HEK293T (cell line): ENCODE results near the gene NTN3.
A peak's percentile ranks its signal among the peaks of the same experiment; 100 is the strongest.

Experiments
- CTCF ChIA-PET: fragments of 350-600 bp; formaldehyde crosslinking; extraction: SDS; loops from one replicate; lab custom pipeline; 2021; ENCODE audit warnings: antibody characterized with exemption, inconsistent platforms; lab: Yijun Ruan, JAX
- POLR2A ChIA-PET: fragments of 350-600 bp; formaldehyde crosslinking; extraction: SDS; loops from one replicate; lab custom pipeline; 2020; ENCODE audit warnings: antibody characterized with exemption, inconsistent platforms; lab: Yijun Ruan, JAX
- DNase-seq: peaks from one replicate; pipeline ENCODE4 v3.0.0; 2012; ENCODE audit warnings: mixed read lengths; ENCODE audit errors: extremely low spot score
- ARNT ChIP-seq: fragments of 450-650 bp; IDR thresholded peaks from 2 replicates; pipeline ENCODE4 v1.6.1; 2017; ENCODE audit warnings: mild to moderate bottlenecking
- BHLHE40 ChIP-seq: fragments of 450-650 bp; IDR thresholded peaks from 2 replicates; pipeline ENCODE4 v1.6.1; 2016; ENCODE audit warnings: mild to moderate bottlenecking, moderate library complexity, borderline replicate concordance
- CTBP1 ChIP-seq: fragments of 450-650 bp; IDR thresholded peaks from 2 replicates; pipeline ENCODE4 v1.6.1; 2016; ENCODE audit warnings: borderline replicate concordance
- ELF4 ChIP-seq: fragments of 450-650 bp; IDR thresholded peaks from 2 replicates; pipeline ENCODE4 v1.6.1; 2017; ENCODE audit warnings: antibody characterized with exemption
- FOXA1 ChIP-seq: fragments of 450-650 bp; IDR thresholded peaks from 2 replicates; pipeline ENCODE4 v1.6.1; 2016; ENCODE audit warnings: mild to moderate bottlenecking
- FOXK2 ChIP-seq: fragments of 450-650 bp; IDR thresholded peaks from 2 replicates; pipeline ENCODE4 v1.6.1; 2016; ENCODE audit warnings: mild to moderate bottlenecking
- FOXM1 ChIP-seq: fragments of 450-650 bp; IDR thresholded peaks from 2 replicates; pipeline ENCODE4 v1.6.1; 2017; ENCODE audit warnings: mild to moderate bottlenecking, borderline replicate concordance
- HDGF ChIP-seq: fragments of 450-650 bp; IDR thresholded peaks from 2 replicates; pipeline ENCODE4 v1.6.1; 2017; ENCODE audit warnings: antibody characterized with exemption, borderline replicate concordance
- L3MBTL2 ChIP-seq: fragments of 450-650 bp; conservative IDR thresholded peaks from 2 replicates; pipeline ENCODE4 v1.6.1; 2016; ENCODE audit warnings: mild to moderate bottlenecking
- LEF1 ChIP-seq: fragments of 450-650 bp; IDR thresholded peaks from 2 replicates; pipeline ENCODE4 v1.6.1; 2017; ENCODE audit warnings: mild to moderate bottlenecking, borderline replicate concordance
- NFRKB ChIP-seq: fragments of 450-650 bp; IDR thresholded peaks from 2 replicates; pipeline ENCODE4 v1.6.1; 2016; ENCODE audit warnings: mild to moderate bottlenecking, moderate library complexity
- PKNOX1 ChIP-seq: fragments of 450-650 bp; IDR thresholded peaks from 2 replicates; pipeline ENCODE4 v1.6.1; 2016
- SP1 ChIP-seq: fragments of 450-650 bp; IDR thresholded peaks from 2 replicates; pipeline ENCODE4 v1.6.1; 2017
- SUZ12 ChIP-seq: fragments of 450-650 bp; IDR thresholded peaks from 2 replicates; pipeline ENCODE4 v1.6.1; 2016; ENCODE audit warnings: mild to moderate bottlenecking
- TARDBP ChIP-seq: fragments of 450-650 bp; IDR thresholded peaks from 2 replicates; pipeline ENCODE4 v1.6.1; 2016
- ZNF384 ChIP-seq: fragments of 450-650 bp; IDR thresholded peaks from 2 replicates; pipeline ENCODE4 v1.6.1; 2016

Gene NTN3

DNA sequence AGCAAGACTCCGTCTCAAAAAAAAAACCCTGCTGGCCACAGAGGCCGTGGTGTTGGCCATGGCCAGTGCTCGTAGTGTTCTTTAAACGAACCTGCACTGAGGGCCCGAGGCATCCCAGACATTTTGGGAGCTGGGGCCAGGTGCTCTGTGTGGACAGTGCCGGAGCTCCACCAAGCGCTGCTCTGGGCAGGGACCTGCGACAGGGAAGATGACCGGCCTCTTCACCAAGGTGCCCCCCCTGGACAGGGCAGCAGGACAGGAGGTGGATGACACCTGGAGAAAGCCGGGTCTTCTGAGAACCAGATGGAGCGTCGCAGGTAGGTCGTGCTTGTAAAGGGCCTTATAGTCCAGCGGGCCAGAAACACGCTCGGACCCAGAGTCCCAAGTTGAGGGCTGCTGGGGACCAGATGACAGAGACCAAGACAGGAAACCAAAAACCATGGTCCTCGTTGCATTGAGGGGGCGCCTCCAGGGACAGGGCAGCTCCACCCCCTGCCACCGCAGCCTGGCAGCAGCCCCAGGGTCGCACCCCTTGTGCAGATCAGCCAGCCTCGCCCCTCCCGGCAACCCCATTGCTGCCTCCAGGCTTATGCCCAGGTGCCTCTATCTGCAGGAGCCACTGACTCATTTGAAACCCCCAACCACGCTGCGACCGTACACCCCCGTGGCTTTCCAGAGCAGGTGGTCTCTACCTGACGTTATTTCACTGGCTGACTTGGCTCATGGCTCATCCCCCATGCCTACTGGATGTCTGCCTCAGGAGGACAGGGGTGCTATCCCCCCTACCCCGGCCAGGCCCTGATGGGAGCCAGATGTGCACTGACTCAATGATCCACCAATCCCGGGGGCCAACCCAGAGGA is 4.2 kb upstream of the NTN3 start:
- no peak for TF ChIP-seq BHLHE40
- no peak for TF ChIP-seq SUZ12
- no peak for TF ChIP-seq ARNT
- TF ChIP-seq L3MBTL2 = peak; percentile 18; the same call in 1 of the 2 replicates
- no peak for TF ChIP-seq FOXM1
- TF ChIP-seq ELF4 = no peak
- TF ChIP-seq LEF1 = no peak
- DNase-seq = no peak
- ChIA-PET CTCF (no interaction called here), POLR2A (interaction anchor here (0.6 to 1.9 kb wide), 6 partner anchors 8 to 849 kb away, joined by 3 to 7 read pairs (median 3); partner anchors contain the start of gene ECI1)

- ChIA-PET POLR2A (interaction anchor here (0.7 to 4.6 kb wide), 9 partner anchors 9 to 849 kb away, joined by 3 to 70 read pairs (median 3); partner anchors contain the start of genes ECI1 and TEDC2), CTCF (no interaction called here)
- DNase-seq = peak; percentile 56
- TF ChIP-seq L3MBTL2 = no peak
- no peak for TF ChIP-seq HDGF
- no peak for TF ChIP-seq ARNT
- no peak for TF ChIP-seq CTBP1
- no peak for TF ChIP-seq SP1
- TF ChIP-seq TARDBP = no peak
- TF ChIP-seq FOXK2 = no peak
Observed at GRCh38 chr16:2467528-2468232, 3.4 kb upstream of the NTN3 start.

DNA sequence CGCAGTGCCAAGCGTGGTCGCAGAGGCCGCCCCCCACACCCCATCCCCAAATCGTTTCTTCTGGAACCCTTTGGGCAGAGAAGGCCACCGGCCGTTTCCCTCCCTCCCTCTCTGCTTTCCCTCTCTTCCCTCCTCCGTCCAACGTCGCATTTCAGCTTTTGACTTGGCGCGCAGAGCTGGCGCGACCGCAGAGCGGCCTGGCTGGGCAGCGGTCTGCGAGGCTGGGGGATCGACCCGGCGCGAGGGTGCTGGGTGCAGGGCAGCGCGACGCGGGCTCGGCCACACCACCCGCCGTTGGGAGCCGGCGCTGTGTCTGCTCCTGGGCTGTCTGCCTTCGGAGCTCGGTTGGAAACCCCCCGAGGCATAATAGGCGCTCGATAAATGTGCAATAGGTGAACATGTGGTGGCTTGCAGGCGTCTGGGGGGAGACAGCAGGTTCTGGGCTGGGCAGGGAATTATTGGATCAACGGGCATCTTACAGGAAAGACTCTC is 2.8 kb upstream of the NTN3 start:
- POLR2A ChIA-PET = interaction anchor here (0.7 to 4.6 kb wide), 7 partner anchors 10 to 217 kb away, joined by 3 to 70 read pairs (median 5); partner anchors contain the start of genes AMDHD2, ECI1 and TEDC2
- TF ChIP-seq L3MBTL2 (peak; percentile 40; the same call in 1 of the 2 replicates), ELF4 (no peak)
- CTCF ChIA-PET = no interaction called here
- DNase-seq = peak; percentile 24

GRCh38 chr16:2468725-2469398 is 2.2 kb upstream of the NTN3 start:
- no peak for DNase-seq
- ChIA-PET POLR2A (interaction anchor here (0.7 to 4.6 kb wide), 10 partner anchors 9 to 217 kb away, joined by 3 to 70 read pairs (median 3); partner anchors contain the start of genes AMDHD2, ECI1 and TEDC2), CTCF (no interaction called here)
- TF ChIP-seq LEF1 (no peak), NFRKB (no peak), FOXA1 (no peak), ELF4 (no peak)

GRCh38 chr16:2469399-2470233 is 1.5 kb upstream of the NTN3 start:
- POLR2A ChIA-PET = interaction anchor here (1.1 to 4.6 kb wide), 7 partner anchors 8 to 134 kb away, joined by 3 to 70 read pairs (median 3); partner anchors contain the start of genes AMDHD2 and TEDC2
- CTCF ChIA-PET = interaction anchor here (0.5 kb wide), 1 partner anchor 162 kb away, joined by 3 read pairs; no protein-coding TSS in a partner anchor
- TF ChIP-seq PKNOX1 (no peak), ELF4 (no peak), NFRKB (no peak), SP1 (no peak), L3MBTL2 (no peak), TARDBP (no peak), FOXA1 (no peak), FOXK2 (no peak), BHLHE40 (no peak), HDGF (no peak), ZNF384 (no peak), CTBP1 (no peak), FOXM1 (no peak)
- DNase-seq = no peak

DNA sequence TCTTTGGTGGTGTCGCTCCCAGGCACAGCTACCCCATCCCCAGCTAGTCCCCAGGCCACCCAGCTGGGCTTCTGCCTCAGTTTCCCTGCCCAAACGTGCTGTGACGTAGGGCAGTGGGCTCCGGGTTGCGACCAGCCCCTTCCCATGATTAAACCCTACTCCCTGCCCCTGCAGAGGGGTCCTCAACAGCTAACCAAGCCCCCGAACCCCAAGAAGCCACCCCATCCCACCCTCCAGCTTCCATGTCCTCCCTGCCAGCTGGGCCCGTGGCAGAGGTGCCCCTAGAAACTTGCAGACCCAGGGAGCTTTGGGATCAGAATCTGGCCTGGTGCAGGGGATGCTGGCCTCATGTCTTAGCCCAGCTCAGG is 879 bp upstream of the NTN3 start:
- ChIA-PET POLR2A (interaction anchor here (1.6 to 4.6 kb wide), 3 partner anchors 12 to 133 kb away, joined by 3 to 70 read pairs (median 3); partner anchors contain the start of gene TEDC2), CTCF (interaction anchor here (0.5 kb wide), 1 partner anchor 163 kb away, joined by 3 read pairs; no protein-coding TSS in a partner anchor)
- TF ChIP-seq ZNF384 = no peak
- TF ChIP-seq HDGF = no peak
- no peak for TF ChIP-seq FOXA1
- TF ChIP-seq SP1 = no peak
- no peak for TF ChIP-seq TARDBP
- no peak for TF ChIP-seq FOXM1
- no peak for TF ChIP-seq NFRKB
- TF ChIP-seq SUZ12 = no peak
- TF ChIP-seq CTBP1 = no peak
- no peak for TF ChIP-seq ARNT
- no peak for DNase-seq
